HG03135 (cell line): ENCODE data around the gene RMDN2.
"Not testable (repeated sequence)": the region's sequence is repeated elsewhere in the genome, so short reads cannot be mapped to it uniquely, and the experiment has no call there.

Source experiments
- ATAC-seq: cut with Tn5 transposase; IDR thresholded peaks from one replicate; pipeline ENCODE4 v1.9.1; 2021; ENCODE audit warnings: mild to moderate bottlenecking, moderate library complexity; ENCODE audit not compliant: unreplicated experiment

Gene RMDN2

DNA sequence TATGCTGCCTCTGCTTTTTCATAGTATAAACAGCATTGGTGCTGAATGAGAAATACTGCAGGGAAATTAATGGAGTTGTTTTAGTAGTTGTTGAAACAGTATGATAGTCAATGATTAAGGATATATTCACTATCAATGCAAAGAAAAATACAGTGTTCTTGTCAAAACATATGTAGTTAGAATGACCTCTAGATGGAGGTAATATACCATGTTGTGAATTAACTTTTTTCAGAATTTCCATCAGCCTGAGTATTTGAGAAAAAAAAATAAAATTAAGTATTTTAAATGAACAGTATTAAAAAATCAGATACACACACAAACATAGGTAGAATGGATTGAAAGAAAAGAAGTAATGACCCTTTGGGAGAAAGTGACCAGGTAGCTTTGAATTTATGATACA lies 59.5 kb downstream of the RMDN2 start:
- ATAC-seq: no peak

DNA sequence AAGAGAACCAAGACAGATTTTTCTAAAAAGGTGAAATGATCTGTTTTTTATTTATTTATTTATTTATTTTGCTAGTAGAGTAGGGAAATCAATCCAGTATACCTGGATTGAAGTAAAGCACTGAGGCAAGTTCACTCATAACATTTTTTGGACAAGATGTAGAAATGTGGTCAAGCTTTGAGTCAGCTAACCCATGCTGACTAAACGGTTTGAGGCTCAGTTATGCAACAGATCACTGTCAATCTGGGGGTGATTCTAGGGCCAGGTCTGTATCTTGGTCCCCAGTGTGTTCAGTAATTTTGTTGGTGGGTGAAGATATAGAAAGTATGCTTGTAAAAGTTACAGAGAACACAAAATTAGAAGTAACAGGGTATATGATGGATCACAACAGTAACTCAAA lies 60.2 kb downstream of the RMDN2 start:
- no peak for ATAC-seq

DNA sequence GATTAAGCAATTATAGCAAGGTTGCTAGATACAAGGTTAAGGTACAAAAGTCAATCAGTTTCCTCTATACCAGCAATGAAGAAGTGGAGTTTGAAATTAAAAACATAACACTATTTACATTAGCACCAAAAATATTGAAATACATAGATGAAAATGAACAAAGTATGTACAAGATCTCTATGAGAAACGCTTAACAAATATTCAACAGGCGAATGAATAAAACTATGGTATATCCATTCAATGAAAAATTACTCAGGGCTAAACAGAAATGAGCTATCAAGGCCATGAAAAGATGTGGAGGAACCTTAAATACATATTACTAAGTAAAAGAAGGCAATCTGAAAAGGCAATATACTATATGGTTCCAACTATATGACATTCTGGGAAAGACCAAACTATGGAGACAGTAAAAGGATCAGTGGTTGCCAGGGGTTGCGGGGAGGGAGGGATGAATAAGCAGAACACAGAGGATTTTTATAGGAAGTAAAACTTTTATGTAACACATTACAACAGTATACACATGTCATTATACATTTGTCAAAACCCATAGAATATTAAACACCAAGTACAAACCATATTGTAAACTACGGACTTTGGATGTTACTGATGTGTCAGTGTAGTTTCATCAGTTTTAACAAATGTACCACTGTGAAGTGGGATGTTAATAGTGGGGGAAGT lies 62.1 kb downstream of the RMDN2 start:
- no peak for ATAC-seq

DNA sequence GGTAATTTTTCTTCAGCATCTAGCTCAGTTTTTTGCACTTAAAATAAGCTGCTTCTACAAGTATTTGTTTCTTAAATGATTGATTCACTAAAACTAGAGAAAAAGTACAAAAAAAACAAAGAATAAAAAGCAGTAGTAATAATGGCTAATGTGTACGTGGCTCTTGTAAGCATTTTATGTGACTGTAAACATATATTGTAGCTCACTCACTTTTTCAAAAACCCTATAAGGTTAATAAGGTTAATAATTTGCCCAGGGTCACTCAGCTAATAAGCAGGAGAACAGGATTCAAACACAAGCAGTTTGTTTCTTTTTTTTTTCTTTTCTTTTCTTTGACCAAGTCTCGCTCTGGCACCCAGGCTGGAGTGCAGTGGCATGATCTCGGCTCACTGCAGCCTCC lies 67.5 kb downstream of the RMDN2 start:
- no peak for ATAC-seq

DNA sequence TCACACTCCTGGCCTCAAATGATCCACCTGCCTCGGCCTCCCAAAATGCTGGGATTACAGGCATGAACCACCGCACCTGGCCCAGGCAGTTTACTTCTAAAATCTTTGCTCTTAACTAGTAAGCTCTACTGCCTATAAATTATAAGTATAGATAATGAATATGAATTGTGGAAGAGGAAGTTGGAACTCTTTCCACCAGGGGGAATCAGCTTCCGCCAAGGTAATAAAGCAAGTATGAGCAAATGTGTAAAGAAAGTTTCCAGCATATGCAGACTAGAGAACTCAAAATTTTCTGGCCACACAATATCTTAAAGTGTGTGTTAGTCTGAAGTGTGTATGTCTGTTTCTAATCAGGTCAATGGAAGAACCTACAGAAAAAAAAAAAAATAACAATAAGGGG lies 68.1 kb downstream of the RMDN2 start:
- no peak for ATAC-seq

DNA sequence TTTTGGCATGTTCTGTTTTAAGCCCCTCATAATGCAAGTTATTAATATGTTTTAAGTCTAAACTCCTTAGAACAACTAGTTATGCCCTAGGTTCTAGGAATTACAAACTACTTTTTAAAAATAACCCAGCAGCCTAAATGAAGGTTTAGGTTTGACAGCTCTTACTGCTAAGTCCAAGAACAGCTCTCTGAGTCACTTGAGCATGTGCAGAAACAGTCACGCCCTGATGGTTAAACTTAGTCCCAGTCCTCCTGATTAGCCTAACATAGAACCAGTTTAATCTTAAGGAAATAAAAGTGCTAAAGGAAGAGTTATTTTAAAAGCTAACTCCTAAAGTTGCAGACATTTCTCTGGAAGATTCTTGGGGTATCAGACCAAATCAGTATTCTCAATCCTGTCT lies 72.5 kb downstream of the RMDN2 start:
- no peak for ATAC-seq

DNA sequence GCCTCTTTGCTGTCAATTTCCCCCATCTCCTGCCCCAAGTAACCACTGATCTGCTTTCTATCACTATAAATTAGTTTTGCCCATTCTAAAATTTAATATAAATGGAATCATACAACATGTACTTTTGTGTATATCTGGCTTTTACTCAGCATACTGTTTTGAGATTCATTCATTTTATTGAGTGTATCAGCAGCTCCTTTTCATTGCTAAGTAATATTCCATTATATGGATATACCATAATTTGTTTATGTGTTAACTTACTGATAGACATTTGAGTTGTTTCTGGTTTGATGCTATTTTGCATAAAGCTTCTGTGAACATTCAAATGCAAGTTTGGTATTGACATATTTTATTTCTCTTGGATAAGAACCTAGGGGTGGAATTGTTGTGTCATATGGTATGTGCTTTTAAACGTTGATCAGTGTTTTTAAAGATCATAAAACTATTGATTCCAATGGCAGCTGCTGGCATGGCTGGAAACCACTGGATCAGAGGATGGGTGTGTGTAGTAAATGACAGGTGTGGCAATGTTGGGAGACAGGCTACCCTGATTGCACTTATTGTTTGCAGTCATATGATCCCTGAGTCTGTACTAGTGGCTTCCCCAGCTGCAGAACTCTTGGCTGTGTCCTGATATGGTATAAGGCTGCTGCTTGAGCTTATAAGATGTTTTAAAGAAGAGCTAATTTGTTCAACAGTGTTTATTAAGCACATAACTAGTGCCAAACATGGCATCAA lies 75.6 kb downstream of the RMDN2 start:
- no peak for ATAC-seq

DNA sequence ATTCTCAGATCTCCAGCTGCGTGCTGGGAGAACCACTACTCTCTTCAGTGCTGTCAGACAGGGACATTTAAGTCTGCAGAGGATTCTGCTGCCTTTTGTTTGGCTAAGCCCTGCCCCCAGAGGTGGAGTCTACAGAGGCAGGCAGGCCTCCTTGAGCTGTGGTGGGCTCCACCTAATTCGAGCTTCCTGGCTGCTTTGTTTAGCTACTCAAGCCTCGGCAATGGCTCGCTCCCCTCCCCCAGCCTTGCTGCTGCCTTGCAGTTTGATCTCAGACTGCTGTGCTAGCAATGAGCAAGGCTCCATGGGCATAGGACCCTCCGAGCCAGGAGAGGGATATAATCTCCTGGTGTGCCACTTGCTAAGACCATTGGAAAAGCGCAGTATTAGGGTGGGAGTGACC lies 85.1 kb downstream of the RMDN2 start:
- not testable (repeated sequence) for ATAC-seq

DNA sequence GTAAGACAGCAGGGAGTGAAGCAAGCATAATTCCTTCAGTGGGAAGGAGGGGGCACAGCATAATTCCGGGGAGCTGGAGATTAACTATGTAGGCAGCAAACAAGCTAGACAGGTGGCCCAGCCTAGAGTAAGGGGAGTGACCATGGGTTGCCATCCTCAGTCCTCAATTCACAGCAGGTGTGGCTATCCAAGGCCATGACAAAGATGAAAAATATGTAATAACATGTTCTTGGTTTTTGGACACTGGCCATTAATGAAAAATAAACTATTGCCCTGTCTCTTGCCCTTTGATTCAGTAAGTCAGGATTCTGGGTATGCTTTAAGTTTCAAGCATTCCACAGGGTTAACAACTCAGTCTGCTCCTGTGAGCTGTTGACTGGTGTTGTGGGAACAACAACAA lies 85.9 kb downstream of the RMDN2 start:
- no peak for ATAC-seq

DNA sequence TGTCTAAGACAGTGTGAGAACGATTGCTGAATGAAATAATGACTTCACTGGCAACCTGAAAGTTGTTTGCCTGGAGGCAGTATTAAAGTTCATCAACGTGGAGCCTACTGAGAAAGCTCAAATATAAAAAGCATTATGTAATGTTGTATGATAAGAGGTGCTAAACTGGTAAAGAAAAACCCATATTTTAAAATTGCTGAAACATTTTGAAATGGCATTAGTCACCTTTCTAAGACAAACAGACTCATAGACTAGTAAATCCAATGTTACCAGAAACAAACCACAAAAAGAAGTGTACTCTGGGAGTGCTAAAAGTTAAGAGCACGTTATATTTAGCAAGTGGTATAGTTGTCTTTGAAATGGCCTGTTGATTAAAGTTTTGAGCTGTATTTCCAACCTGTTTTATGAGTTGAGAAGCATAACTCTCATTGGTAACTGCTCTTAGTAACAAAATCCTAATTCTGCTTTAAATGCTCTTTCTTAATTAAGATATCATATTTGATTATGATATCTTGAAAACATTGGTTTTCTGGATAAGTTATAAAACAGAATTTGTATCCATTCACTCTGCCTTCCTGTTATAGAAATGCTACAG lies 88.2 kb downstream of the RMDN2 start:
- no peak for ATAC-seq

DNA sequence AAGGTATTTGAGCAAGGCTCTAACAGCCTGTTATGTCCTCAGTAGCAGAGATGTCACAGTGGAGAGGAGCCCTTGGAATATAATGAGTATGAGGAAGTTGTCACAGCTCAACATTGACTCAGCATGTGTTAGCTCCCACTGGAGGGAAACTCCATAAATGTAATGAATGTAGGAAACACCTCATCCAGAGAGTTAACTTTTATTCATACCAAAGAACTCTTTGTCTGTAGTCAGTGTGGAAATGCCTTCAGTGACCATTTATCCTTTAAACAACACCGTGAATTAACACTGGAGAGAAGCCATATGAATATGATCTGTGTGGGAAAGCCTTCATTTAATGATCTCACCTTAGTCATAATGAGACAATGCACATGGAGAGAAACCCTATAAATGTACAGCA lies 91.1 kb downstream of the RMDN2 start:
- ATAC-seq: no peak

DNA sequence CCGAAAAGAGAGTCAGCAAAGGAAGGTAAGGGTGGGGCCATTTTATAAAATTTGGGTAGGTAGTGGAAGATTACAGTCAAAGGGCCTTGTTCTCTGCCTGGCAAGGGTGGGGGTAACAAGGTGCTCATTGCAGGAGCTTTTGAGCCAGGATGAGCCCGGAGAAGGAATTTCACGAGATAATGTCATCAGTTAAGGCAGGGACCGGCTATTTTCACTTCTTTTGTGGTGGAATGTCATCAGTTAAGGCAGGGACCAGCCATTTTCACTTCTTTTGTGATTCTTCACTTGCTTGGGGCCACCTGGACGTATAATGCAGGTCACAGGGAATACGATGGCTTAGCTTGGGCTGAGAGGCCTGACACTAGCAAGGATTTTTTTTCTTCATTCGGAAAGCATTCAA lies 92.7 kb downstream of the RMDN2 start:
- no peak for ATAC-seq

DNA sequence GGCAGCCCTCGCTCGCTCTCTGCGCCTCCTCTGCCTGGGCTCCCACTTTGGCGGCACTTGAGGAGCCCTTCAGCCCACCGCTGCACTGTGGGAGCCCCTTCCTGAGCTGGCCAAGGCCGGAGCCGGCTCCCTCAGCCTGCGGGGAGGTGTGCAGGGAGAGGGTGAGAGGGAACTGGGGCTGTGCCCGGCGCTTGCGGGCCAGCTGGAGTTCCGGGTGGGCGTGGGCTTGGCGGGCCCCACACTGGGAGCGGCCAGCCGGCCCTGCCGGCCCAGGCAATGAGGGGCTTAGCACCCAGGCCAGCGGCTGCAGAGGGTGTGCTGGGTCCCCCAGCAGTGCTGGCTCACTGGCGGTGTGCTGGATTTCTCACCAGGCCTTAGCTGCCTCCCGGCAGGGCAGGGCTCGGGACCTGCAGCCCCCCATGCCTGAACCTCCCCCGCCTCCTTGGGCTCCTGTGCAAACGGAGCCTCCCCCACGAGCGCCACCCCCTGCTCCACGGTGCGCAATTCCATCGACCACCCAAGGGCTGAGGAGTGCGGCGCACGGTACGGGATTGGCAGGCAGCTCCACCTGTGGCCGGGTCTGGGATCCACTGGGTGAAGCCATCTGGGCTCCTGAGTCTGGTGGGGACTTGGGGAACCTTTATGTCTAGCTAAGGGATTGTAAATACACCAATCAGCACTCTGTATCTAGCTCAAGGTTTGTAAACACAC lies 95.4 kb downstream of the RMDN2 start:
- ATAC-seq: not testable (repeated sequence)

DNA sequence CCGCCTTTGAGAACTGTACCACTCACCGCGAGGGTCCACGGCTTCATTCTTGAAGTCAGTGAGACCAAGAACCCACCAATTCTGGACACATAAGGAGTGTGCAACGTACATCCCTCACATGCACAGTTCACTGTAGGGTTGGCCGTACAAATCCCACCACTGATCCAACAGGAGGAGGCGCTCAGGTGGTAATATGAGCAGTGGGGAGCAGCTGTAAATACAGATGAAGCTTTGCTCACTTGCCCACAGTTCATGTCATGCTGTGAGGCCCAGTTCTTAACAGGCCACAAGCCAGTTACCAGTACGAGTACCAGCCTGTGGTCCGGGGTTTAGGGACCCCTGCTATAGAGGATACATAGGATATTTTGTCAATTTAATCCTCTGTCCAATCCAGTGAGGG lies 96.5 kb downstream of the RMDN2 start:
- ATAC-seq: no peak

DNA sequence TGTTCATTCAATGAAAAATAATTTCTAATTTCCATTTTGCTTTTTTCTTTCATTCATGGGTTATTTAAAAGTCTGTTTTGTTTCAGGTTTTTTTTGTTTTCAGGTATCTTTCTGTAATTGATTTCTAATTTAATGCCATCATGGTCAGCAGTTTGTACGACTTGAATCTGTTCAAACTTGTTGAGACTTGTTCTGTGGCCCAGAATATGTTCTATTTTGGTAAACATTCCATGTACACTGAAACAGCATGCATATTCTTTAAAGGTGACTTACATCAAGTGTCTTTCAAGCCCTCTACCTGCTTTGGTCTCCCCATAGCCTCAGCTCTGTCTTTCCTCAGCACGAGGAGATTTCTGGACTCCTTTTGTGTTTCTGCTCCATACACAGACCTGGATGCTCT lies 101.8 kb downstream of the RMDN2 start:
- no peak for ATAC-seq

DNA sequence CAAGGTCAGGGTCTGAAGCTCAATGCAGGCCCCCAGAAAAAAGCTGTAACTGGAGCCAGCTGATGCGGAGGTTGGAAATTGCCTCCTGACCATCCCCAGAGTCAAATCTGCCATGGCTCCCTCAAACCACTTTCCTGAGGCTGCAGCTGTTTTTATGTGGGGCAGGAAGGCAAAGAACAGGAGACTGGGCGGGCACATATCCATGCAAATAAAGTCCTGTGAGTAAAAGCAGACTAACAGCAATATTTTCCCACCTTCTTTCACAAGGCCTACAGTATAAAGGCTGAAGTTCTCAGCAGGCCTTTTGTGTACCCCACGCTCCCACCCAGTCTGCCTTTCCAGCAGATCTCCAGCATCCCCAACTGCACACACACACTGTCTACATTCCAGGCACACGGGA lies 103.7 kb downstream of the RMDN2 start:
- no peak for ATAC-seq

DNA sequence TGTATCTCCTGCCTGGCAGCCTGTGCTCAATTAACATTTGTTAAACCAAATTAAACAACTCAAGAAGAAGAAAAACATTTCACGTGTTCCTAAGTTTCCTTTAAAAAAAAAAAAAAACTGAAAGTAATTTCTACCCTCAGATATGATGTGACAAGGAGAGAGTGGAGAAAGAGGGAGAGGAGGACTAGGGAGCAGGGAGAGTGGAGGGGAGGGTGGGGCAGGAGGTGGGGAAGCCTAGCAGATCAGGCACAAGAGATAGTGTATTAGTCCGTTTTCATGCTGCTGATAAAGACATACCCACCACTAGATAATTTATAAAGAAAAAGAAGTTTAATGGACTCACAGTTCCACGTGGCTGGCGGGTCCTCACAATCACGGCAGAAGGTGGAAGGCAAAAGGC lies 104.4 kb downstream of the RMDN2 start:
- no peak for ATAC-seq

DNA sequence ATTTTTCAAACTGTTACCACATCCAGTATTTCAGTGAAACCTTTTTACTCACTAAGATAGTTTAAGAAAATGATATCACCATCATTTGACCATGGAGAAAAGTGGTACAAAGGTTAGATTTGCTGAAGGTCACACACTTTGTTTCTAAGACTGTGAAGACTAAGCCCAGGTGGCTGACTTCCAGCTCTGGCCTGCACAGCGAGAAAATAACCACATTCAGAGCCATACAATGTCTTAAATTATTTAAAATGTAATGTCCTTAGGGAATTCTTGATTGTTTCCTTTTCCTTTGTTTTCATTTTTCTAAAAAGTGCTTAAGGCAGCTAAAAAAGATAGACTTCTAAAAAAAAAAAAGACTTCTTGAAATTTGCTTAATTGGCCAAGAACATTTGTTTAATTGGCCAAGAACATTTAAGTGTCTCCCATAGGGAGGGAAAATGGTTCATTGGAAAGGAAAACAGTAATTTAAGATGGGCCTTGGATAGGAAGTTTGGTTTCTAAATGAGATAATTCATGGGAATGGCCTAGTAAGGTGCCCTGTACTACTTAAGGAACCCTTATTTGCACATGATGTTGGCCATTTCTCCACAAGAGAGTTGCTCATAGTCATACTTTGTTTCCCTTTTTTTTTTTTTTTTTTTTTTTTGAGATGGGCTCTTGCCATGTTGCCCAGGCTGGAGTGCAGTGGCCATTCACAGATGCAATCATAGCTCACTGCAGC lies 105.7 kb downstream of the RMDN2 start:
- no peak for ATAC-seq

DNA sequence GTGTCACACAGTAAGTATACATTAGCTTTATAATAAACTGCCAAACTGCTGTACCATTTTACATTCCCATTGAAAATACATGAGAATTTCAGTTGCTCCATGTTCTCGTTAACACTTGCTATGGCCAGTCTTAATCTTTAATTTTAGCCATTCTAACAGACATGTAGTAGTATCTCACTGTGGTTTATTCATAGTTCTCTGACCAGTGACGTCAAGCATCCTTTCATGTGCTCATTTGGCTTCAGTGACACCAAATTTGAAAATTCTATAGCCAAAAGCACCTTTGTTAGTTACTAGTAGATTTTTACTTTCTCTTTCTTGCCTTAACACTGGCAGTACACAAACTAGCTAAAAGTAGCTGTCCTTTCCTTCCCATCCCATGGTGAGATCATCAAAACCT lies 107.9 kb downstream of the RMDN2 start:
- ATAC-seq: no peak

DNA sequence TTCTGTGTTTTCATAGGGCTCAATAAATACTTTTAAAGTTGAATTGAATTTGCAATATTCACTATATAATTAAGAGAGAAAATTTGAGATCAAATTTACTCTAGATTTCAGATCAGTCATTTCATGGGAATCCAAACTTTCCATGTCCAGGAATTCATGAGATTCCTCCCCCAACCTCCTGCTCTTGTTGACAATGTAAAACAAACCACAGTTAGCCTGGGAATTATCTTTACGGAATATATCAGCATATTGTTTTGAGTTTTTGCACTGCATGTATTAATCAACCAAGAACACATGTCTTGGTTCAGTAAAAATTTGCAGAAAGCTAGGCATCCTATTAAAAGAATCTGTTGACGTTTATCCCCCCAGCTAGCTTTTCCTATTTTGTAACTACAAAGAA lies 108.6 kb downstream of the RMDN2 start:
- no peak for ATAC-seq

DNA sequence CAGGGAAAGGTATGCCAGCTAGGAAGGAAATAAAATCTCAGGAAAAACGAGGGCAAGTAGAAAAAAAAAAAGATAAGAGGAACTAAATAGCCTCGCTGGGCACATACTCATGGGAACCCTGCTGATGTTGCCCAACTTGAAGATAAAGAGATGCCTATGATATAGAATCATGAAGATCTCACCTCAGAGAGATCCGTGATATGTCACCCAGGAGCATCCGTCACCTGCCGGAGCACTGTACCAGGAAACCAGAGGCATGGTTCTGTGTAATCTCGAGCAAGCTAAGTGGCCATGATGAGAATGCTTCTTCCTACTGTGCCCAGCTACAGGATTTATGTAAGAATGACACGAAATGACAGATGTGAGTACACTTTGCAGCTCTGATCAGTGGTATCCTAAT lies 110.9 kb downstream of the RMDN2 start:
- no peak for ATAC-seq
